IMR-90 (cell line): Measurements from ENCODE around the gene ARAP3.

Experiments used
- BHLHE40 ChIP-seq: fragments of 150-350 bp; IDR thresholded peaks from 2 replicates; pipeline ENCODE4 v1.6.1; 2016; ENCODE audit warnings: mild to moderate bottlenecking, low read depth, low read length
- CTCF ChIP-seq: conservative IDR thresholded peaks from 2 replicates; pipeline ENCODE4 v1.5.1; 2012; ENCODE audit warnings: mild to moderate bottlenecking, low read depth, low read length, improper control_type of control experiment

- TF ChIP-seq CTCF (no peak), BHLHE40 (no peak)
Measured at GRCh38 chr5:141628175-141628788, 53.7 kb downstream of the ARAP3 start.
